ENCODE data around the gene PIK3CB.

DNA sequence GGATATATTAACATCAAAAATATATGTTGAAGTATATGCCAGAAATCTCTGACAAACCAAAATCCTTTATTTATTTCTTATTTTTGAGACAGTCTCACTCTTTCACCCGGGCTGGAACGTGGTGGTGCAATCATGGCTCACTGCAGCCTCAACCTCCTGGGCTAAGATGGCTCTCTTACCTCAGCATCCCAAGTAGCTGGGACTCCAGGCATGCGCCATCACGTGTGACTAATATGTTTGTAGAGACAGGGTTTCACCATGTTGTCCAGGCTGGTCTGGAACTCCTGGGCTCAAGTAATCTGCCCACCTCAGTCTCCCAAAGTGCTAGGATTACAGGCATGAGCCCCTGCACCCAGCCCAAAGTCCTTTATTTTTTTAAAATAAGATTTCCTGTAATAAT, 214.3 kb downstream of the PIK3CB start:
- TF ChIP-seq, protein P1, sequence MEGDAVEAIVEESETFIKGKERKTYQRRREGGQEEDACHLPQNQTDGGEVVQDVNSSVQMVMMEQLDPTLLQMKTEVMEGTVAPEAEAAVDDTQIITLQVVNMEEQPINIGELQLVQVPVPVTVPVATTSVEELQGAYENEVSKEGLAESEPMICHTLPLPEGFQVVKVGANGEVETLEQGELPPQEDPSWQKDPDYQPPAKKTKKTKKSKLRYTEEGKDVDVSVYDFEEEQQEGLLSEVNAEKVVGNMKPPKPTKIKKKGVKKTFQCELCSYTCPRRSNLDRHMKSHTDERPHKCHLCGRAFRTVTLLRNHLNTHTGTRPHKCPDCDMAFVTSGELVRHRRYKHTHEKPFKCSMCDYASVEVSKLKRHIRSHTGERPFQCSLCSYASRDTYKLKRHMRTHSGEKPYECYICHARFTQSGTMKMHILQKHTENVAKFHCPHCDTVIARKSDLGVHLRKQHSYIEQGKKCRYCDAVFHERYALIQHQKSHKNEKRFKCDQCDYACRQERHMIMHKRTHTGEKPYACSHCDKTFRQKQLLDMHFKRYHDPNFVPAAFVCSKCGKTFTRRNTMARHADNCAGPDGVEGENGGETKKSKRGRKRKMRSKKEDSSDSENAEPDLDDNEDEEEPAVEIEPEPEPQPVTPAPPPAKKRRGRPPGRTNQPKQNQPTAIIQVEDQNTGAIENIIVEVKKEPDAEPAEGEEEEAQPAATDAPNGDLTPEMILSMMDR (conservative IDR thresholded peaks at IDR 0.05 in 1 of 2, IDR thresholded peaks at IDR 0.05 in 1 of 2; ENCODE audit: extremely low read depth in 1 of 2, insufficient read depth in 1 of 2, low read depth in 1 of 2, low read length in 2 of 2) = no peak
- TF ChIP-seq EZH2 (IDR thresholded peaks at IDR 0.05; ENCODE audit: borderline replicate concordance, low read length) = no peak
